GM12878 (cell line): ENCODE measurements around the gene ZNF32. TPM values are rescaled to one million over a fixed set of nuclear protein-coding genes. Genes with fewer than 3 reads are reported as not detected.

Source experiments
- ATF7 ChIP-seq: fragments of 450-650 bp; IDR thresholded peaks from 2 replicates; pipeline ENCODE4 v1.6.1; 2016; ENCODE audit warnings: low read depth, mild to moderate bottlenecking
- BCL11A ChIP-seq: IDR thresholded peaks from 2 replicates; pipeline ENCODE4 v1.6.1; 2011; ENCODE audit warnings: low read depth, low read length
- CBFB ChIP-seq: IDR thresholded peaks from 2 replicates; pipeline ENCODE4 v1.6.1; 2016; ENCODE audit warnings: antibody characterized with exemption, low read depth
- CREM ChIP-seq: IDR thresholded peaks from 2 replicates; pipeline ENCODE4 v1.6.1; 2014; ENCODE audit warnings: antibody characterized with exemption, low read depth
- EGR1 ChIP-seq, 2 experiments: IDR thresholded peaks; 1 replicate in 1 of 2; 2 replicates in 1 of 2; pipeline ENCODE4 v1.6.1; 2011 to 2012; ENCODE audit warnings: low read depth in 2 of 2, low read length in 2 of 2, borderline replicate concordance in 1 of 2, mild to moderate bottlenecking in 1 of 2, moderate library complexity in 1 of 2
- EP300 ChIP-seq, 2 experiments: fragments of 150-350 bp in 1 of 2; IDR thresholded peaks; 2 replicates each; pipeline ENCODE4 v1.6.1; 2011 to 2012; ENCODE audit warnings: low read depth in 2 of 2, low read length in 2 of 2, borderline replicate concordance in 1 of 2, improper control_type of control experiment in 1 of 2, inconsistent platforms in 1 of 2; ENCODE audit not compliant: control insufficient read depth in 1 of 2
- GATAD2B ChIP-seq: fragments of 450-650 bp; conservative IDR thresholded peaks from 2 replicates; pipeline ENCODE4 v1.6.1; 2017; ENCODE audit warnings: low read depth, mild to moderate bottlenecking, moderate library complexity
- HDGF ChIP-seq: fragments of 450-650 bp; IDR thresholded peaks from 2 replicates; pipeline ENCODE4 v1.6.1; 2016; ENCODE audit warnings: antibody characterized with exemption
- IKZF1 ChIP-seq: fragments of 450-650 bp; conservative IDR thresholded peaks from 2 replicates; pipeline ENCODE4 v1.6.1; 2017; ENCODE audit warnings: antibody characterized with exemption, mild to moderate bottlenecking
- IKZF2 ChIP-seq, 2 experiments: fragments of 450-650 bp; IDR thresholded peaks; 2 replicates each; pipeline ENCODE4 v1.6.1; 2017; ENCODE audit warnings: mild to moderate bottlenecking in 2 of 2, moderate library complexity in 2 of 2
- IRF4 ChIP-seq: IDR thresholded peaks from 2 replicates; pipeline ENCODE4 v1.6.1; 2011; ENCODE audit warnings: low read depth, low read length
- KLF5 ChIP-seq: fragments of 450-650 bp; IDR thresholded peaks from 2 replicates; pipeline ENCODE4 v1.6.1; 2014; ENCODE audit warnings: mild to moderate bottlenecking; ENCODE audit not compliant: partially characterized antibody
- MEF2A ChIP-seq: IDR thresholded peaks from 2 replicates; pipeline ENCODE4 v1.6.1; 2011; ENCODE audit warnings: low read depth, mild to moderate bottlenecking, low read length, moderate library complexity; ENCODE audit not compliant: insufficient read depth
- MTA2 ChIP-seq: fragments of 450-650 bp; IDR thresholded peaks from 2 replicates; pipeline ENCODE4 v1.6.1; 2016; ENCODE audit warnings: low read depth, mild to moderate bottlenecking, moderate library complexity
- NFIC ChIP-seq: IDR thresholded peaks from 2 replicates; pipeline ENCODE4 v1.6.1; 2012; ENCODE audit warnings: low read depth, mild to moderate bottlenecking, inconsistent platforms, low read length, moderate library complexity
- NR2F1 ChIP-seq: fragments of 450-650 bp; conservative IDR thresholded peaks from 2 replicates; pipeline ENCODE4 v1.6.1; 2017; ENCODE audit warnings: mild to moderate bottlenecking
- PKNOX1 ChIP-seq: fragments of 450-650 bp; IDR thresholded peaks from 2 replicates; pipeline ENCODE4 v1.6.1; 2016; ENCODE audit warnings: mild to moderate bottlenecking
- RELA ChIP-seq: fragments of 450-650 bp; IDR thresholded peaks from 2 replicates; pipeline ENCODE4 v1.8.0; 2014; ENCODE audit warnings: borderline replicate concordance; ENCODE audit not compliant: partially characterized antibody
- SMAD1 ChIP-seq: fragments of 450-650 bp; IDR thresholded peaks from 2 replicates; pipeline ENCODE4 v1.6.1; 2018; ENCODE audit warnings: mild to moderate bottlenecking, low read depth; ENCODE audit not compliant: partially characterized antibody
- SREBF1 ChIP-seq: IDR thresholded peaks from 2 replicates; pipeline ENCODE4 v1.6.1; 2012; ENCODE audit warnings: mild to moderate bottlenecking, low read length
- SREBF2 ChIP-seq: IDR thresholded peaks from 2 replicates; pipeline ENCODE4 v1.6.1; 2012; ENCODE audit warnings: mild to moderate bottlenecking, low read length
- SUZ12 ChIP-seq: fragments of 200-600 bp; sonication (generic); IDR thresholded peaks from one replicate; pipeline ENCODE4 v1.6.1; 2018; ENCODE audit warnings: antibody characterized with exemption, mild to moderate bottlenecking; ENCODE audit not compliant: unreplicated experiment
- TAF1 ChIP-seq: IDR thresholded peaks from 2 replicates; pipeline ENCODE4 v1.6.1; 2011; ENCODE audit warnings: mild to moderate bottlenecking, low read depth, low read length, borderline replicate concordance
- ZBTB11 ChIP-seq: fragments of 450-650 bp; formaldehyde crosslinking; IDR thresholded peaks from 2 replicates; pipeline ENCODE4 v1.5.0; 2022; ENCODE audit warnings: mild to moderate bottlenecking, missing genetic modification characterization
- ZNF217 ChIP-seq: fragments of 450-650 bp; IDR thresholded peaks from 2 replicates; pipeline ENCODE4 v1.6.1; 2017; ENCODE audit warnings: antibody characterized with exemption, mild to moderate bottlenecking
- polyA plus RNA-seq, 11 experiments: library from polyadenylated mRNA; depleted of rRNA in 4 of 11; unstranded in 6 of 11; stranded (reverse) in 5 of 11; fragments of >200 nt; fragmentation: Nextera tagmentation in 4 of 11; fragmentation: Illumina TruSeq in 1 of 11; extraction: Ambion mirVana in 4 of 11; extraction: Trizol in 1 of 11; gene quantifications; 1 replicate in 1 of 11; 2 replicates in 10 of 11; pipeline versions ENCODE4 v1.2.1 to v1.2.3, GENCODE V29; 2011 to 2016; ENCODE audit warnings: inconsistent platforms in 2 of 11, missing spikeins in 2 of 11, low read depth in 1 of 11
- total RNA-seq, 4 experiments: library from RNA; depleted of rRNA in 3 of 4; stranded (reverse); fragments of >200 nt in 3 of 4; fragmentation: Illumina TruSeq in 1 of 4; extraction: Trizol in 1 of 4; gene quantifications; 2 replicates each; pipeline versions ENCODE4 v1.2.1 to v1.2.3, GENCODE V29; 2013 to 2021
- TF ChIP-seq, protein P1 (sequence below): IDR thresholded peaks from 2 replicates; pipeline ENCODE4 v1.6.1; 2012; ENCODE audit warnings: low read length, inconsistent platforms

Gene ZNF32
- total and polyA plus RNA-seq, 10 of the 15 experiments (the other 5 are each of a cell fraction or from before 2014, with no cell fraction given): 1.9 to 23.0 (median 3.4) TPM

DNA sequence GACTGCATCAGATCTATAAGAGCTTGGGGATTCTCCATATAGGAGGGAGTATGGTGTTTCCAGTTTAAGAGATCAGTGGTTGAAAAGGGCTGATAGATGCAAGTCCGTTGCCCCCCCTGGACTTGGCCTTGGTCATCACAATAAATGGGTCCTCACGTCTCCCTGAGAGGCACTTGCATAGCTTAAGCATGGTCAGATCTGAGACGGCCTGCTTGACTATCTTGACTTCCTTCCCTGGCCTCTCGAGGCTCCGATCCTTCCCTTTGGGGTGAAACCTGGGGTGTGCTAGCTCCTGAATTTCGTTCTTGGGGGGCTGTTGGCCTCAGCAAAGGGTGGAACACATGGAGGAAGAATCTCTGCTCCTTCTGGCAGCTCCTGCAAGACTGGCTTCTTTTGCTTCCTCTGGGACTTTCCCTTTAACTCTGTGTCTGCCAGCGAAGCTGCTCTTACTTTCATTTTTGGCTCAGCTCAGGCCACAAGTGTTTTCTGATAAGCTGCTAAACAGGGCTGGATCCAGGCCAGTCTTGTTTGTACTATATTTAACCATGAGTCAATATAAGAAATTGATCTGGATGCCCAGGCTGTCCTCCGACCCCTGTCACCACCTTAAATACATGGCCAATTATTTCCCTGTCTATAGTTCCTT is 53.6 kb downstream of the ZNF32 start (continued):
- TF ChIP-seq NR2F1 (peak; percentile 34; the same call in 1 of the 2 replicates), SMAD1 (no peak), NFIC (no peak; the same call in 1 of the 2 replicates), IKZF1 (no peak; the same call in 1 of the 2 replicates), SUZ12 (no peak), ATF7 (no peak), IRF4 (peak; percentile 40; the same call in 1 of the 2 replicates), SREBF1 (no peak), BCL11A (peak; percentile 17; the same call in 1 of the 2 replicates), HDGF (no peak), PKNOX1 (no peak), IKZF2 (IDR thresholded peaks at IDR 0.05) (peak; percentile 5 to 6; a peak in 2 of 4 replicates), KLF5 (peak; percentile 41), MEF2A (peak; percentile 84), CREM (no peak), CBFB (0 out of 2 replicates have a peak, but pooled peaks have one; percentile 0), RELA (no peak), TAF1 (peak; percentile 50; the same call in 1 of the 2 replicates), SREBF2 (no peak), EGR1 (IDR thresholded peaks at IDR 0.05; ENCODE audit: borderline replicate concordance in 1 of 2, low read depth in 2 of 2, low read length in 2 of 2) (no peak), ZNF217 (no peak), GATAD2B (no peak), EP300 (IDR thresholded peaks at IDR 0.05; ENCODE audit: borderline replicate concordance in 1 of 2, control insufficient read depth in 1 of 2, low read depth in 2 of 2, low read length in 2 of 2) (0 out of 4 replicates have a peak, but pooled peaks of 1 of the 2 experiments have one; percentile 25), ZBTB11 (CRISPR knock-in tag) (no peak), MTA2 (peak; percentile 12; the same call in 1 of the 2 replicates)
- TF ChIP-seq, protein P1, sequence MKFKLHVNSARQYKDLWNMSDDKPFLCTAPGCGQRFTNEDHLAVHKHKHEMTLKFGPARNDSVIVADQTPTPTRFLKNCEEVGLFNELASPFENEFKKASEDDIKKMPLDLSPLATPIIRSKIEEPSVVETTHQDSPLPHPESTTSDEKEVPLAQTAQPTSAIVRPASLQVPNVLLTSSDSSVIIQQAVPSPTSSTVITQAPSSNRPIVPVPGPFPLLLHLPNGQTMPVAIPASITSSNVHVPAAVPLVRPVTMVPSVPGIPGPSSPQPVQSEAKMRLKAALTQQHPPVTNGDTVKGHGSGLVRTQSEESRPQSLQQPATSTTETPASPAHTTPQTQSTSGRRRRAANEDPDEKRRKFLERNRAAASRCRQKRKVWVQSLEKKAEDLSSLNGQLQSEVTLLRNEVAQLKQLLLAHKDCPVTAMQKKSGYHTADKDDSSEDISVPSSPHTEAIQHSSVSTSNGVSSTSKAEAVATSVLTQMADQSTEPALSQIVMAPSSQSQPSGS: peak; percentile 27; the same call in 1 of the 2 replicates
